GM19463 (cell line): ENCODE measurements around the gene KRTAP5-1.
A peak's percentile ranks its signal among the peaks of the same experiment; 100 is the strongest.

Source experiments
- ATAC-seq: cut with Tn5 transposase; IDR thresholded peaks from one replicate; pipeline ENCODE4 v1.9.1; 2021; ENCODE audit warnings: mild to moderate bottlenecking, moderate library complexity; ENCODE audit not compliant: unreplicated experiment

The KRTAP5-1 gene

GRCh38 chr11:1572197-1573076 is 12.6 kb downstream of the KRTAP5-1 start, which contains the start of gene DUSP8:
Gene DUSP8, minus strand, starts transcription at chr11:1572271. Its CDS starts 6,445 bp downstream, at chr11:1565826.
- peak; percentile 70 for ATAC-seq

GRCh38 chr11:1571760-1572196 is 13.3 kb downstream of the KRTAP5-1 start:
- no peak for ATAC-seq

GRCh38 chr11:1570896-1571759 is 14.0 kb downstream of the KRTAP5-1 start:
- ATAC-seq, result no peak

- no peak for ATAC-seq
These were observed 14.6 kb downstream of the KRTAP5-1 start for GRCh38 chr11:1570531-1570895.

GRCh38 chr11:1570001-1570453 is 15.1 kb downstream of the KRTAP5-1 start:
- no peak for ATAC-seq

- ATAC-seq, result no peak
These were observed 15.8 kb downstream of the KRTAP5-1 start for GRCh38 chr11:1569251-1569780.

- ATAC-seq, result no peak
These were observed 16.6 kb downstream of the KRTAP5-1 start for GRCh38 chr11:1568441-1568911.

- no peak for ATAC-seq
These were observed 17.4 kb downstream of the KRTAP5-1 start for GRCh38 chr11:1567721-1568100.

GRCh38 chr11:1567052-1567720 is 17.9 kb downstream of the KRTAP5-1 start:
- ATAC-seq, result no peak

GRCh38 chr11:1566381-1567051 is 18.6 kb downstream of the KRTAP5-1 start:
- no peak for ATAC-seq

GRCh38 chr11:1565904-1566247 is 19.2 kb downstream of the KRTAP5-1 start:
- ATAC-seq, result no peak

- ATAC-seq, result no peak
These were observed 19.7 kb downstream of the KRTAP5-1 start for GRCh38 chr11:1565173-1565903.

GRCh38 chr11:1564535-1565172 is 20.4 kb downstream of the KRTAP5-1 start:
- no peak for ATAC-seq

GRCh38 chr11:1563697-1564534 is 21.2 kb downstream of the KRTAP5-1 start:
- ATAC-seq, result no peak

GRCh38 chr11:1563149-1563638 is 21.9 kb downstream of the KRTAP5-1 start:
- no peak for ATAC-seq

- no peak for ATAC-seq
These were observed 22.5 kb downstream of the KRTAP5-1 start for GRCh38 chr11:1562469-1563148.

- ATAC-seq, result no peak
These were observed 23.1 kb downstream of the KRTAP5-1 start for GRCh38 chr11:1561955-1562354.
